H1 (cell line): ENCODE results near the gene DNASE2B. TPM values are rescaled to one million over a fixed set of nuclear protein-coding genes. Genes with fewer than 3 reads are reported as not detected.

Source experiments
- POU5F1 ChIP-seq: IDR thresholded peaks from 2 replicates; pipeline ENCODE4 v1.6.1; 2011; ENCODE audit warnings: low read depth, mild to moderate bottlenecking, low read length, moderate library complexity
- TAF1 ChIP-seq: IDR thresholded peaks from 2 replicates; pipeline ENCODE4 v1.6.1; 2011; ENCODE audit warnings: mild to moderate bottlenecking, low read depth, low read length
- polyA plus RNA-seq, 7 experiments: library from polyadenylated mRNA; depleted of rRNA in 3 of 7; stranded (reverse) in 5 of 7; unstranded in 2 of 7; fragments of >200 nt in 5 of 7; fragments of 200-250 nt in 2 of 7; gene quantifications; 1 replicate in 5 of 7; 2 replicates in 1 of 7; 4 replicates in 1 of 7; pipeline versions ENCODE4 v1.2.1 to v1.2.3, GENCODE V29; 2011 to 2013; ENCODE audit warnings: missing spikeins in 2 of 7, mixed read lengths in 2 of 7
- total RNA-seq: library from RNA; stranded (reverse); fragmentation: NEBNext Ultra II Directional; extraction: Animal tissue kit (Norgen Biotek cat#: 25700); gene quantifications from 2 replicates; pipeline ENCODE4 v1.2.1, GENCODE V29; 2021

Gene DNASE2B
- total and polyA plus RNA-seq, 2 of the 8 experiments (the other 6 are each of a cell fraction or from before 2014, with no cell fraction given), result not detected

DNA sequence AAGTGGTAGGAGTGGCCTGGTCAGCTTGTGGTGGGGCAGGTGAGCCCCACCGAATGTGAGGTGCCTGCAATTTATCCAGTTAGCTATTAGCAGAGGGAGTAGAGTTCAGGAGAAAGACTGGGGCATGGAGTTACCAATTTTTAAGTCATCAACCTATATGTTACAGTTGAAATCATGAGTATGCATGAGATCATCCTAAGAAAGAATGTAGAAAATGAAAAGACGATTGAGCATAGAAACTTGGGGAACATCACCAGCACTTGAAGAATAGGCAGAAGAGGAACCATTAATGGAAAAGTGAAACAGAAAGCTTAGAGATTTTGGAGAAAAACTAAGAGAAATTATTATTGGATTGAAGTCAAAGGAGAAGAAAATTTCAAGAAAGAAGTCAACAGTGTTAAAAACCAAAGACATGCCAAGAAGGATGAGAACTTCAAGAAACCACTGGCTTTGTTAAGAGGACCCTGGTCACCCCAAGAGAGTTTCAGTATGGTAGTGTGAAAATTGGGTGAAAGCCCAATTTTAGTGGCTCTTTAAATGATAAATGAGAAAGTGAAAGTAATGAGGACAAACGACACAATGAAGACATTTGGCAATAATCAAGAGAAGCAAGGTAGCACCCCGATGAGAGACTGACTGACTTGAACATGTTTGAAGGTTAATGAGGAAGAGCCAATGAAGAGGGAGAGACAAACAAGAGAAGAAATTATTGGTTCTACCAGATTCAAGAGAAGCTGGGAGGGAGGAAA is 36.7 kb downstream of the DNASE2B start (continued):
- TF ChIP-seq POU5F1 (no peak), TAF1 (no peak)
